Neural progenitor cell (in vitro differentiated cells): ENCODE data around the gene INSRR. TPM values are rescaled to one million over a fixed set of nuclear protein-coding genes. Genes with fewer than 3 reads are reported as not detected.

Source experiments
- DNase-seq: peaks from one replicate; pipeline ENCODE4 v3.0.0-alpha.2; 2016; ENCODE audit warnings: low spot score
- H2AFZ ChIP-seq: fragments of 200-600 bp; sonication (generic); replicated peaks from 2 replicates; pipeline ENCODE4 v1.6.1; 2016; ENCODE audit warnings: antibody characterized with exemption
- H3F3A ChIP-seq: fragments of 200-600 bp; sonication (generic); 2 replicates; pipeline ENCODE4 v1.6.1; 2016; ENCODE audit warnings: antibody characterized with exemption, low read depth
- H3K27ac ChIP-seq: fragments of 200-600 bp; sonication (generic); 2 replicates; pipeline ENCODE4 v1.5.1; 2016; ENCODE audit warnings: mild to moderate bottlenecking
- H3K27me3 ChIP-seq: fragments of 200-600 bp; sonication (generic); 2 replicates; pipeline ENCODE4 v1.6.1; 2016; ENCODE audit warnings: mild to moderate bottlenecking, moderate library complexity
- H3K36me3 ChIP-seq: fragments of 200-600 bp; sonication (generic); 2 replicates; pipeline ENCODE4 v1.5.1; 2016
- H3K4me1 ChIP-seq: fragments of 200-600 bp; sonication (generic); 2 replicates; pipeline ENCODE4 v1.6.1; 2016; ENCODE audit warnings: mixed run types
- H3K4me2 ChIP-seq: fragments of 200-600 bp; sonication (generic); 2 replicates; pipeline ENCODE4 v1.6.1; 2016
- H3K4me3 ChIP-seq: fragments of 200-600 bp; sonication (generic); 2 replicates; pipeline ENCODE4 v1.5.1; 2016
- H3K79me2 ChIP-seq: fragments of 200-600 bp; sonication (generic); 2 replicates; pipeline ENCODE4 v1.6.1; 2016; ENCODE audit warnings: low read depth
- H3K9ac ChIP-seq: fragments of 200-600 bp; sonication (generic); 2 replicates; pipeline ENCODE4 v1.6.1; 2016
- H3K9me3 ChIP-seq: fragments of 200-600 bp; sonication (generic); 2 replicates; pipeline ENCODE4 v1.5.1; 2016; ENCODE audit warnings: low read depth
- H4K20me1 ChIP-seq: fragments of 200-600 bp; sonication (generic); 2 replicates; pipeline ENCODE4 v1.6.1; 2016; ENCODE audit warnings: low read depth
- H3K27ac Mint-ChIP-seq: 3 replicates; pipeline ENCODE4 v1.8.0; 2021; ENCODE audit warnings: mixed read lengths
- H3K27me3 Mint-ChIP-seq: 2 replicates; pipeline ENCODE4 v1.8.0; 2022; ENCODE audit warnings: low read depth, mild to moderate bottlenecking, inconsistent platforms, moderate library complexity, mixed read lengths; ENCODE audit not compliant: insufficient read depth
- H3K36me3 Mint-ChIP-seq: 3 replicates; pipeline ENCODE4 v1.8.0; 2021; ENCODE audit warnings: mixed read lengths
- H3K4me1 Mint-ChIP-seq: 3 replicates; pipeline ENCODE4 v1.8.0; 2021; ENCODE audit warnings: mixed read lengths
- H3K4me3 Mint-ChIP-seq: 3 replicates; pipeline ENCODE4 v1.8.0; 2021; ENCODE audit warnings: mild to moderate bottlenecking, moderate library complexity, mixed read lengths
- H3K9me3 Mint-ChIP-seq: 3 replicates; pipeline ENCODE4 v1.8.0; 2020; ENCODE audit warnings: mixed read lengths
- CTCF ChIP-seq: fragments of 200-600 bp; sonication (generic); IDR thresholded peaks from 2 replicates; pipeline ENCODE4 v1.5.1; 2017; ENCODE audit warnings: antibody characterized with exemption, mild to moderate bottlenecking
- EZH2 ChIP-seq: fragments of 200-600 bp; sonication (generic); IDR thresholded peaks from 2 replicates; pipeline ENCODE4 v1.6.1; 2017; ENCODE audit warnings: antibody characterized with exemption, mild to moderate bottlenecking, moderate library complexity
- EZH2phosphoT487 ChIP-seq: fragments of 200-600 bp; sonication (generic); IDR thresholded peaks from 2 replicates; pipeline ENCODE4 v1.6.1; 2017; ENCODE audit warnings: antibody characterized with exemption
- total RNA-seq: library from RNA; depleted of rRNA; stranded (reverse); fragments of >200 nt; gene quantifications from 2 replicates; pipeline ENCODE4 v1.2.3, GENCODE V29; 2015; ENCODE audit warnings: low replicate concordance

INSRR gene
- total RNA-seq, 1 donor from 2014 or later: not detected

GRCh38 chr1:156877433-156878170 is 18.7 kb upstream of the INSRR start:
- DNase-seq: no peak
- H3K4me1 Mint-ChIP-seq: peaks cover 8% of the 10 kb centered on the region

DNA sequence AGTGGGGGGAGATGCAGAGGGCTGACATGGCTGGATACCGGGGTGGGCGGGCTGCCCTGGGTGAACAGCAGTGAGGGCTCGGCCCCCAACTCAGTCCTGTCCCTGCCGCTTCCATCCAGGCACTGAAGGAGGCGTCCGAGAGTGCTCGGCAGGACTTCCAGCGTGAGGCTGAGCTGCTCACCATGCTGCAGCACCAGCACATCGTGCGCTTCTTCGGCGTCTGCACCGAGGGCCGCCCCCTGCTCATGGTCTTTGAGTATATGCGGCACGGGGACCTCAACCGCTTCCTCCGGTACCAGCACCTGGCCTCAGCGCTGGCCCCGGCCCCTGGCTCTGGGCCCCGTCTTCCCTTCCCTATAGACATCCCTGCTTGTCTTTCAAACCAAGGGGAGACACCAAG is 17.4 kb upstream of the INSRR start:
- no peaks in the 10 kb centered on the region for H4K20me1 ChIP-seq
- H3K79me2 ChIP-seq: no peaks in the 10 kb centered on the region
- H3K4me1 Mint-ChIP-seq: peaks cover 8% of the 10 kb centered on the region
- H3K27ac ChIP-seq: no peak overlapping the region
- H3K4me2 ChIP-seq: peak overlapping the region; percentile 67
- H3K36me3 ChIP-seq: no peaks in the 10 kb centered on the region
- no peak for TF ChIP-seq EZH2phosphoT487
- TF ChIP-seq CTCF: peak; percentile 53
- peaks cover 57% of the 10 kb centered on the region for H3K27me3 ChIP-seq
- H3K9me3 ChIP-seq: no peaks in the 10 kb centered on the region
- H2AFZ ChIP-seq: peak overlapping the region; percentile 98
- peak; percentile 79 for DNase-seq
- peaks cover 4% of the 10 kb centered on the region for H3K4me1 ChIP-seq
- no peak overlapping the region for H3K9ac ChIP-seq
- no peaks in the 10 kb centered on the region for H3K36me3 Mint-ChIP-seq
- H3K4me3 Mint-ChIP-seq: no peak overlapping the region
- no peak overlapping the region for H3K27ac Mint-ChIP-seq
- no peak overlapping the region for H3K4me3 ChIP-seq
- H3K27me3 Mint-ChIP-seq: peaks cover 24% of the 10 kb centered on the region
- H3K9me3 Mint-ChIP-seq: no peaks in the 10 kb centered on the region
- H3F3A ChIP-seq: no peaks in the 10 kb centered on the region

More at GRCh38 chr1:156877433-156878170, 18.7 kb upstream of the INSRR start:
- Histone ChIP-seq H3K36me3 (no peaks in the 10 kb centered on the region), H3K9me3 (no peaks in the 10 kb centered on the region), H4K20me1 (no peaks in the 10 kb centered on the region), H3F3A (no peaks in the 10 kb centered on the region), H3K27me3 (peaks cover 46% of the 10 kb centered on the region), H3K79me2 (no peaks in the 10 kb centered on the region), H3K9ac (no peak overlapping the region), H3K4me1 (peaks cover 4% of the 10 kb centered on the region), H3K27ac (no peak overlapping the region), H3K4me3 (no peak overlapping the region), H3K4me2 (no peak overlapping the region), H2AFZ (no peak overlapping the region)
- Mint-ChIP-seq H3K4me3 (peak overlapping the region; percentile 55), H3K27me3 (peaks cover 26% of the 10 kb centered on the region), H3K36me3 (no peaks in the 10 kb centered on the region), H3K27ac (no peak overlapping the region), H3K9me3 (no peaks in the 10 kb centered on the region)
- TF ChIP-seq EZH2phosphoT487 (no peak), EZH2 (no peak), CTCF (no peak)

GRCh38 chr1:156875341-156875615 is 16.4 kb upstream of the INSRR start:
- Histone ChIP-seq H4K20me1 (no peaks in the 10 kb centered on the region), H3K79me2 (no peaks in the 10 kb centered on the region), H3F3A (no peaks in the 10 kb centered on the region), H3K4me3 (no peak overlapping the region), H2AFZ (no peak overlapping the region), H3K27me3 (peaks cover 59% of the 10 kb centered on the region), H3K27ac (no peak overlapping the region), H3K4me1 (peaks cover 4% of the 10 kb centered on the region), H3K36me3 (no peaks in the 10 kb centered on the region), H3K4me2 (no peak overlapping the region), H3K9ac (no peak overlapping the region), H3K9me3 (no peaks in the 10 kb centered on the region)
- no peaks in the 10 kb centered on the region for H3K36me3 Mint-ChIP-seq
- TF ChIP-seq EZH2 (no peak), CTCF (no peak), EZH2phosphoT487 (no peak)
- no peak for DNase-seq
- no peaks in the 10 kb centered on the region for H3K9me3 Mint-ChIP-seq
- peaks cover 8% of the 10 kb centered on the region for H3K4me1 Mint-ChIP-seq
- H3K27ac Mint-ChIP-seq: no peak overlapping the region
- peaks cover 16% of the 10 kb centered on the region for H3K27me3 Mint-ChIP-seq
- H3K4me3 Mint-ChIP-seq: no peak overlapping the region
